Measurements from ENCODE around the gene TMEM250.

TMEM250 gene

DNA sequence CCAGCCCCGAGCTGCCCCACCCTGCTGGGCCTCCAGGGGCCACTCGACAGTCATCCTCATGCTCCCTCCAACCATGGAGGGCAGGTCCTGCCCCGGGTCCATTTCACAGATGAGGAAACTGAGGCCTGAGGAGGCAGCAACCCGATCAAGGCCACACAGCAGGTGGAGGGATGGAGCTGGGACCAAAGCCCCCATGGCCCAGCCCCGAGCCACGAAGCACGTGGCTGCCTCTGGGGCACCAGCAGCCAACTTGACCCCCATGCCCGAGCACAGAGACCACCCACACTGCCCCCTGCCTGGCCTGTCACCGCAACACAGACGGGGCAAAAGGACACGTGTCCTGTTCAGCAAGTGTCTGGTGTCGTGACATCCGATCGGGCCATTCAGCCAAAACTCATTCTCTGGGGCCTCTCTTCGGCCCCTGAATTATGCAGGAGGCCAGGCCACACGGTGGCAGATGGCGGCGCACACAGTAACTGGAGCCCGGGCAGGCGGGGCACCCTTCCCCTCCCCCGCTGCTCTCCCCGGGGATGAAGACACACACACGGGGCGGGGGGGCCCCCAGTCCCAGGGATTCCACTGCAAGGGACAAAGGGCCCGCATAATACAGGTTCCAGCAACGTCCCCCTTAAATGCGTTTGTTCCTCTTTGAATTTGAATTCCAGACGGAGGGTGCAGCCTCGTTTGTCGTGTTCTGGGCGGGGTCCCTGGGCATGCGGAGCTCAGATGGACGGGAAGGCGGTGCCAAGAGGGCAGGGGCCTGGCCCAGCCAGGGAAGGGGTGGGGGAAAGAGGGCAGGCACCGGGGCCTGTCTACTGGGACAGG is 29.4 kb upstream of the TMEM250 start:
- no peak overlapping the region for H3K4me3 ChIP-seq (ENCODE audit: low read depth, low read length)

DNA sequence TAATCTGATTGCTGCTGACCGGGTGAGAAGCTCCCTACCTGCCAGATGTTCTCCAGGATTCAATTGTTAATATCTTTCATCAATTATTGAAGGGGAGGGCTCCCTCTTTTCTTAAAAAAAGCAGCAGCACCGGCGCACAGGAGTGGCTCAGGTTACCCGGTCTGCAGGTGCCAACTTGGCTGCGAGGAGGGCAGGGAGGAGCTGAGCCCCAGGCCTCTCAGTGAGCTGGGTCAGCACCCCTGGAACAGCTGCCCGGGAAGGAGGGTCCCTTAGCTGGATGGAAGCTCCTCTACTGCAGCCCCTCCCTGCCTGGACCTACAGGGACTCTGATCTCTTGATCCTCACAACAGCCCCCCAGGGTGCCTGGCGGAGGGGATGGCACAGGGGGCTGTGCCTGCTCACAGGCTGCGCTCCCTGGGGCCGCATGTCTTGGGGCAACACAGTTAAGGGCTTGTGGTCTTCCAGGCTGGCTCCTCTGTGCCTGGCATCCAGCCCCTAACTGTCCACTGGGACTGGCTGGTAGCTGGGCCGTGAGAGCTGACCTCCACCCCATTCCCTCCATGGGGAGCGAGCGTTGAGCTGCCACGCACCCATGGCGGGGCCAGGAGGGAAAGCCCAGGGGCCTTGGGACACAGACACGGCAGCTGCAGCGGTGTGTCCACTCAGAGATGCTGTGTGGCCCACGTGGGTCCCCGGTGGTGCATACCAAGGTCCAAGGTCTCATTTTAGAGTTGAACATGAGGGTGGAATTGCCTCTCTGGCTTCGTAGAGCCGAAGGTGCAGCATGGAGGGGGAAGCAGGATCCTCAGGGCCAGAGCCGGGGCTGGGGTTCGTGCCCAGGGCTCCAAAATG is 28.6 kb upstream of the TMEM250 start:
- no peak overlapping the region for H3K4me3 ChIP-seq (ENCODE audit: low read depth, low read length)

DNA sequence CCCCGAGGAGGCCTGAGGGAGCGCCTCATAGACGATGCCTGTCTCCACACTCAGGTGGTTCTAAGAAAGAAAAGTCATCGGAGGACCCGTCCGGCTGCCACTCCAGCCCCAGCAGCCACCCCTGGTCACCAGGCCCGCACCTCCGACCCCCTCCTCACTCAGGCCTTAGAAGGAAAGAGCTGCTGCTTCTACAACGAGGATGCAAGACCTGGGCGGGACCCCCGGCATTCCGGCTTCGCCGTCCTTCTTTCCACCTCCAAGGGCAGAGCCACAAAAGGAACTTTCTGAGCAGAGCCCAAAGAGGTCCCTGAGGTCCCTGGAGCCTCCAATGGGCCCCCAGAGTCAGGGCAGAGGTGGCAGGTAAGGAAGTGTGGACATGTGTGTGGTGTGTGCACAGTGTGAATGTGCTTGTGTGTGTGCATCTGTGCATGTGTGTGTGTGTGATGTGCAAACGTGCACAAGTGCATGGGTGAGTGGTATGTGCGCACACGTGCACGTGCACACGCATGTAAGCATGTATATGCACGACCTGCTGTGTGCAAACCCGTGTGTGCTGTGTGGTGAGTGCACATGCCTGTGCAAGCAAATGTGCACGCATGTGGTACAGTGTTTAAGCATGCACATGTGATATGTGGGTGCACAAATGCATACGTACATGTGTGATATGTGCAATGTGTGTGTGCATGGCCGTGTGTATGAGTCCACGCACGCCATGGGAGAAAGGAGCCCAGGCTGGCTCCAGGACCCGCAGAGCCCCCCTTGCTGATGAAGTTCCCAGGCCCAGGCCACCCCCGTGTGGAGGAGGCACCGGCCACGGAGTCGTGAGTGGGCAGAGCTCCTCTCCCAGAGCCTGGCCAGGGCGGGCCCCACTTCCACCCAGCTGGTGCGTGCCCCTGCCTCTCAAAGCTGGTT is 27.7 kb upstream of the TMEM250 start:
- H3K4me3 ChIP-seq (ENCODE audit: low read depth, low read length) = no peak overlapping the region

DNA sequence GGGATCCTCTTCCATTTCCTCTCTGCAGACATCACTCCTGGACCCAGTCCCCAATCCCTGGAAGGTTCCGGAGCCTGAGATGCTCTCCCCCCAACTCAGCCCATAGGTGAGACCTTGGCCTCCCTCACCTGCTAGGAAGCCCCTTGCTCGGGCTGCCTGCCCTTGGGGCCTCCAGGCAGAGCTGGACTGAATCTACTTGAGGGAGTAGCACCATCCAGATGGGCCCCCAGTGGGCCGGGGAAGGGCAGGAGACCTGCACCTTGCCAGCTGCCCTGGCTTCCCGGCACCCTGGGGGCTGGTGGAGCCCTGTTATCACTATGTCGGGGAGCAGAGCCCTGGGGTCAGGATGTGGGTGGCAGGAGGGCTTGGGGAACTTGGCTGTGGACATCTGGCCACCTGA is 26.9 kb upstream of the TMEM250 start:
- no peak overlapping the region for H3K4me3 ChIP-seq (ENCODE audit: low read depth, low read length)

DNA sequence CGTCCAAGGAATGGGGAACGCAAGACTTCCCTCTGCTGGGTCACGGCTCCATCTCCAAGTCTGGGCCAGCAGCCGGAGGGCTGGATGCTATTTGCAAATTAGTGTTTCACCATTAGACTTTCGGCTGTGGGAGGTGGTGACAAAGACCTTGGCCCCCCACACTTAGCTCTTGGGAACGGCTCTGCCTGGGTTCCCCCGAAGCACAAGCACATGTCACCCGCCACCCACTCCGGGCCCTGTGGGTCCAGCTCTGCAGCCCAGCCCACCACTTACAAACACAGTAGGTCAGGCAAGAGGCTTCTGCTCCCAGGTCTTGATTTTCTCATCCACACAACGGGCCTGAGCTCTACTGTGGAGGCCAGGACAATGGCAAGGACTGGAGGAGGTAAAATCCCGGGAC is 25.8 kb upstream of the TMEM250 start:
- H3K4me3 ChIP-seq (ENCODE audit: low read depth, low read length) = no peak overlapping the region

DNA sequence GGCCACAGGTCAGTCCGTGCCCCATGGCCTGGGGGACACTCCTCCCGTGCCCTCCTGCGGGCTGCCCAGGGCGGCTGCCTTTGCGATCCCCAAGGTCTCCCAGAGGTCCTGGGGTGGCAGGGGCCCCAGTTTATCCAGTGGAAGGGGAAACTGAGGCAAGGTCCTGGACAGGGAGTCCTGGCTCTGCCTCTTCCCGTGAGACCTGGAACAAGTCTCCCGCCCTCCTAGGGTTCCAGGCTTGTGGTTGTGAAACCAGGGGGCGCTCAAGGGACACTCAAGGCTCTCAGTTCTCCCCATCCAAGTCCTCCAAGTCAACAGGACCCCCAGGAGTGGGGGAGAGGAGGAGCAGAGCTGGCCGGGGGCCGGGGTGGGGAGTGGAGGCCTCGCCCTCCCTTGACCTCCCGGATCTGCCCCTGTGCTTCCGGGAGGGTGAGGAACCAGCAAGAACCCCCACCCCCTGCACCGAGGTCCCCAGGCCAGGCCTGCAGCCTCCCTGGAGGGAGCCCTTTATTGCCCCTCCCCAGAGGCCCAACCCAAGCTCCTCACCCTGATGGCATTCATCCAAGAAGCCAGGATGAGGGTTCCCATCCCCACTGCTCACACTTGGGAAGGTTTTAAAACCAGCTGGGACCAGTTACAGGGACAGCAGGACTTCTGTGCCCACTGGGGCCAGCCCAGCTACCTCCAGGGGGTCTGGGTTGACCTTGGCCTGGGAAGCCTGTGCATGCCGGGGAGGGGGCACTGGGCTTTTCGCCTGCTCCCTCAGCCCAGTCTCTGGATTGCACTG is 24.7 kb upstream of the TMEM250 start:
- no peak overlapping the region for H3K4me3 ChIP-seq (ENCODE audit: low read depth, low read length)

DNA sequence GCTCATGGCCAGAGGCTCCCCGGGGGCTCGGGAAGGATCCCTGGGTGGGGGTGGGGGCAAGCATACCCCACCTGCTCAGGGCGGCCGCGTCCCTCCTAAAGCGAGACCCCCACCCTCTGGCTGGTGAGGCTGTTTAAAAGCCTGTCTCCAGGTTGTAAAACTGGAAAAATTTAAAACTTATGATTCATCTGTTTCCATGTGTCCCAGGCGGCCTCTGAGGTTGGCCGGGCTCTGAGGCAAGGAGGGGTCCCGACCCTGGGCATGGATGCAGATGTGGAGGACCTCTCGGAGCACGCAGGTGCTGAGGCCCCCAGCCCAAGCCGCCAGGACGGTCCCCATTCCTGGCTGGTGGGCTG is 24.2 kb upstream of the TMEM250 start:
- H3K4me3 ChIP-seq (ENCODE audit: low read depth, low read length) = no peak overlapping the region

DNA sequence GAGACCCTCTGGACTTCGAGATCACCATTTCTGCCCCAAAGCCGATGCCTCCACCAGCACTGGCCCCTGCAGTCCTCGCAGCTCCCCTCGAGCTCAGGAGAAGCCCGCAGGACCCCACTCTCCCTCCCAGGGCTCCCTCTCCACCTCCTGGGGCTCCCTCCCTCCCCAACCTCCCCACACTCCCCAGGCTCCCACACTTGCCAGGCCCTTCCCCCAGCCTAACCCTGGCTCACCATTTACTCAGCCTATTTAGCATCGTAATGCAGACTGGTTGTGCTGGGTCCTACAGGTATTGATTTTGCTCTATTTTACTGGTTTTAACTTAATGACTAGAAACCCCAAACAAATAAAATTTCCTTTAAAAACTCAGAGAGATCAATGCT is 23.7 kb upstream of the TMEM250 start:
- H3K4me3 ChIP-seq (ENCODE audit: low read depth, low read length) = no peak overlapping the region

DNA sequence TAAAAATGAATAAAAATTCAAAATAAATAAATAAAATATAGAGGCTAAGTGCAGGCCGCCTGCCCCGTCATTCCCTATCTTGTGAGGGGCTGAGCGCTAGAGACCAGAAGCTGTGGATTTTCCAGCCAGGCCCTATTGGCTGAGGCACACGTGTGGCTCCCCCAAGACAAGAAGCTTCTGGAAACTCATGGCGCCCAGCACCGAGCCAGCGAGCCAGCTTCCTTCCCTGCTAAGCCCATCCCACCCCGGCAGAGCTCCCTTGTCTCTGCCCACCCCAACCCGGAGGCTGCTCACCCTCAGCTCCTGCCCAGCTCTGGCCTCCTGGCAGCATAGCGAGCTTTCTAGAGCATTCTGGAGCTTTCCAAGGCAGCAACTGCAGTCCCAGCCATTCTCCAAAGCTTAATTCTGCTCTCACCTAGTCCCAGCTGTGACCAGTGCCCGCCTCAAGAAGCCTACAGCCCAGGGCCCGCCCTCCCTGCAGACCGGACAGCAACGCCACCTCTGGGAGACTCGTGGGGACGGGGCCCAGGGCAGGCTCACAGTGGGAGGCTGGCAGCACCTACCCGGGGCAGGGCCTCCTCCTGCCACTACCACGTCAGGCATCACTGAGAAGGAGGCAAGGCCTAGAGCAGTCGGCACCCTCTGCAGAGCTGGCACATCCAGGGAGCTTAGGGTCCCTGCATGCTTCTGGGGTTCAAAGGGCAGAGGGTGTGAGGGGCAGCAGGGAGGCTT is 23.2 kb upstream of the TMEM250 start:
- no peak overlapping the region for H3K4me3 ChIP-seq (ENCODE audit: low read depth, low read length)

DNA sequence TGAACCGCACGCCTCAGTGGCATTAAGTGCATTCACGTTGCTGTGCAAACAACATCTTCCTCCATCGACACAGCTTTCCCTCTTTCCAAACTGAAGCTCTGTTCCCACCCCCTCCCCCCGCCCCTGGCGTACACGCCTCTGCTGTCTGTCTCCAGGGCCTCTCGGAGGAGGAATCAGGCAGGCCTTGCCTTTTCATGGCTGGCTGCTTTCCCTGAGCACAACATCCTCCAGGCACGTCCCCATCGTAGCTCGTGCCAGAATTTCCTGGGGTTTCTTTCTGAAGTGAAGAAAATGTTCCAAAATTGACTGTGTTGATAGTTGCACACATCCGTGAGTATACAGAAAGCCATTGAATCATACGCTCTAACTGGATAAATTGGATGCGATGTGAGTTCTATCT is 22.3 kb upstream of the TMEM250 start:
- no peak overlapping the region for H3K4me3 ChIP-seq (ENCODE audit: low read depth, low read length)

DNA sequence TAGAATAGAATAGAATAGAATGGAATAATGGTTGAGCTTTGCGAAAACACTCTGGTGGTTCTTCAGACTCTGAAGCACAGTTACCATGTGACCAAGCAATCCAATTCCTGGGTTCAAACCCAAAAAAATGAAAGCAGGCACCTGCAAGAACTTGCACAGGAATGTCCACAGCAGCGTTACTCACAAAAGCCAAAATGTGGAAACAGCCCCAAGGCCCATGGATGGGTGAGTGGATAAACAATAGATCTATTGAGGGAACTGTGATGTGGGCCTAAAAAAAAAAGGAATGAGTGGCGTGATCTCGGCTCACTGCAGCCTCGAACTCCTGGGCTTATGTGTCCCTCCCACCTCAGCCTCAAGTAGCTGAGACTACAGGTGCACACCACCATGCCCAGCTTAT is 21.4 kb upstream of the TMEM250 start:
- no peak overlapping the region for H3K4me3 ChIP-seq (ENCODE audit: low read depth, low read length)

DNA sequence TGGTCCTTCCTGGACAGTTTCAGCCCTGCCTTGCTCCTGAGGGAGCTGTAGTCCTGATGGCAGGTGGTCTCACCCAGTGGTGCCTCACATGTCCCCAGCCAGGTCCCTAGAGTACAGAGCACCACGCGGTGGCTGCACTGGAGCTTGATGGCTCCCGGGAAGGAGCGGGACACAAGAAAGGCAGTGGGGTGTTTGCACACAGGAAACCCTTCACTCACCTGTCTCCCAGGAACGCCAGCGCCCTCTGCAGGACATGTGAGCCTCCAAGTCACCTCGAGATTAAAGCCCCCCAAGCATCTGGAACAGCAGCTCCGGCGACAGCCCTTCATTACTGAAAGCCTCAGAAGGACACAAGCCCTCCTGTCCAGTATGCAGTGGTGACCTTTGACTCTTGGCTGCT is 19.9 kb upstream of the TMEM250 start:
- no peak overlapping the region for H3K4me3 ChIP-seq (ENCODE audit: low read depth, low read length)

DNA sequence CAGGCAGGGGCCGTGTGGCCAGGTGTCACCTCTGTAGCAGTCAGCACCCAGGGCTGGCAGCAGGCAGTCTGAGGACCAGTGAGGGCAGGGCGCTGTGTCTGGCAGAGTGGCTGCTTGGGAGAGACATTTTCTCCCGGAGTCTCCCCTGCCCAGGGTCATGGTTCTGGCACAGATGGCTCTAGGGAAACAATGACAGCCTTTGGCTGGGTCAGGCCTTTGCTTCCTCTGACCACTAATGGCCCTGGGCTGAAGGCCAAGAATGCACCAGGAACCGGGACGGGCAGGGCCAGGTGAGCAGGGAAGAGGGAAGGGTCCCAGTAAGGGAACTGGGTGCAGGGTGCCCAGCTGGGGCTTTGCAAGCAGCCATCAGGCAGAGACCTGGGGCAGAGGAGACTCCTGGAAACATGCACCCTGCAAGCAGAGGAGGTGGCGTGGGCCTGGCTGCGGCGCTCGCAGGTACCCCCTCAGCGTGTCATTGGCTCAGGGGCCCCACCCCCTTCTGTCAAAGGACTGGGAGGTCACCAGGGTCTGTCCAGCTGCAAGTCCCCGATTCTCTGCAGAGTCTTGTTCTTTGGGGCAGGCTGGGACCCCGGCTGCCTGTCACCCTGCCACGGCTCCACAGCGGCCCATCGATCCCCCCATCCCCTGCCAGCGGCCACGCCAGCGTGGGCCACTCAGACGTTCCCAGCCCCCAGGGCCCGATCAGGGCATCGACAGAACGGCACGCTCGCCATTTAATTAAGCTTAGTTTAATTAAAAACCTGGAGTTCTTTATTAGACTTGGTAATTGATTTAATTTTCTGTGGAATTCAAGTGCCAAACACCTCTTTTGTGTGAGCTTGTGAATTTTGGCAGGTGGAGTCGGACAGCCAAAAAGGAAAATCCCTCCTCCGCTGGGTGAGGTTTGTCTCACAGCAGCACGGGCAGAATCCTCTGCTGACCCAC is 18.9 kb upstream of the TMEM250 start:
- no peak overlapping the region for H3K4me3 ChIP-seq (ENCODE audit: low read depth, low read length)

DNA sequence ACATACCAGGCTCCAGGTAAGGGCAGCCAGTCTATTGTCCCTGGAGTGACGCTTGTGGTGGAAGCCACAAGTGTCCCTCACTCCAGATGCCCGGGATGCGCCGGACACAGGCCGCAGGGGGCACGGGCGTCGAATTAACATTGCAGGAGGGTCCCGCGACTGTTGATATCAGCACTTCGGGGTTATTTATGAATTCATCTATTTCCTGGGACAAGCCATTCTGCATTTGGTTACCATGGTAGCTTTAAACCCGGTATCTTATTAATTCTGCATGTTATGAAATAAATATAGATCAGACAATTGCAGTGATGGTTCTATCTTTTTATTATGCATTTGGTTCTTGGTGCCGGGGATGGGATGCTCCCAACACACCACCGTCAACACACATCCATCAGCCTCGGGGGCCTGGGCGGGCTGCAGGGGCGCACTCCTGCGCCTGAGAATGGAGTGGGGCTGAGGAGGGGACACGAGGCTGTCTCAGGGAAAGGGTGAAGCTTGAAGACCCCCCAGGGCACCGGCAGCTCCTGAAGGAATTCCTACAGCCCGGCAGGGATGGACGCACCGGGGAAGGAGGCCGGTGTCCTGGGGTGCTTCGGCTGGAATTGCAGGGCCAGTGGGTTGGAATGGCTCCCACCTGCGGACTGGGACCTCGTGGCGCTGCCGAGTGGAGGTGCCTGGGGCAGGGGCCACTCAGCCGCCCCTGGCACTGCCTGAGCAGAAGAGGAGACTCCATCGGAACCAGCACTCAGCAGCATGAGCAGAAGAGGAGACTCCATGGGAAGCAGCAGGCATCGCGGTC is 17.7 kb upstream of the TMEM250 start:
- no peak overlapping the region for H3K4me3 ChIP-seq (ENCODE audit: low read depth, low read length)

DNA sequence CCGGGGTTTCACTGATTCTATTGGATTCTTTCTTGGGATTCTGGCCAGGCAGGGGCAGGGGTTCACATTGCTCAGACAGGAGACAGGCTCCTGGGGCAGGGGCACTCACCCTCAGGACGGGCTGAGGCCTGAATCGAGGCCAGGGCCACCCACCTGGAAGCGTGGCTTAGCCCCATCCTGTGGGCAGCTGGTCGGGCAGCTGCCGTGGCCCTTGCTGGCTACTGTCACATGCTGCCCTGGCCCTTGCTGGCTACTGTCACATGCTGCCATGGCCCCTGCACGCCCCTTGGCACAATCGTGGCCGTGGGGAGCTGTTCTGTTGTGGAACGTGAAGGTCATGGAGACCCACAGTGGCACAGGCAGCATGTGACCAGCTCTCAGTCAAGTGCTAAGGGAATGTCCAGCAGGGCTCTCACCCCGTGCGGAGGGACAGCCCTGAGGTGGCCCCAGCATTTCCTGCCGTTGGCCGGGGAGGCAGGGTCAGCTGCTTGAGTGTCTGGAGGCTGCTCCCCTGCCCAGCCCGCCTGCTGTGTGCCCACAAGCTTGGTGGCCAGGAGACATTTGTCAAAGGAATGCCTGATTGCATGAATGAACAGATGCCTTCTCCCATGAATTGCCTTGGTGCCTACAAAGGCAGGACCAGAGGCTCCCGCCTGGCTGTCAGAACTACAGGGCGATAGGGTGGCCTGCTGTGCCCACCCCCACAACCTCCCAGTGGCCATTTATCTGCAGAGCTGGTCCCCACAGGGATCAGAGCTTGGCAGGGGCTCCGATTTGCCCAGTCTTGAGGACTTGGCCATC is 16.9 kb upstream of the TMEM250 start:
- H3K4me3 ChIP-seq (ENCODE audit: low read depth, low read length) = no peak overlapping the region

DNA sequence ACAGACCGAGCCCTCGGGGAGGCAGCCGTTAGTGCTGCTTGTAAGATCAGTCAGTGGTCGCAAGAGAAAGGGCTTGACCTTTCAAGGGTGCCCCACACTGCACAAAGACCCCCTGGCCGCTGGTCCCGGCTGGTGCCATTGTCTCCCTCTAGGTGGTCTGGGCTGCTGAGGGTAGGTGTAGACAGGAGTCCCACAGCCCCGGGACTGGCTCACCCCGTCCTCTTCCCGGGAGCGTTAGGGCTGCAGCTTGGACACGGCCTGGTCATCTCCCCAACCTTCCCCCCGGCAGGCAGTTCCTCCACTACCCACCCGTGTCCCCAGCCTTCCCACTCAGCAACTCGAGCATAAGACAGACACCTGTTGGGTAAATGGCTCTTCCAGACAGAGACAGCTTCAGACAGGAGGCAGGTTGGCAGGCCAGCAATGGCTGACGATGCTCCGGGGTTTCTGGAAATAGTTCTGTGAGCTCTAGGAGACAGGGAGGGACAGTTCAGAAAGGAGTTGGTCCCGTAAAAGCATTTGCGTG is 15.3 kb upstream of the TMEM250 start:
- H3K4me3 ChIP-seq (ENCODE audit: low read depth, low read length) = no peak overlapping the region
